GM21619 (cell line): ENCODE results near the gene HECW1.
"Not testable (repeated sequence)": the region's sequence is repeated elsewhere in the genome, so short reads cannot be mapped to it uniquely, and the experiment has no call there.

Experiments
- ATAC-seq: cut with Tn5 transposase; IDR thresholded peaks from one replicate; pipeline ENCODE4 v1.9.1; 2021; ENCODE audit not compliant: unreplicated experiment

Gene HECW1

DNA sequence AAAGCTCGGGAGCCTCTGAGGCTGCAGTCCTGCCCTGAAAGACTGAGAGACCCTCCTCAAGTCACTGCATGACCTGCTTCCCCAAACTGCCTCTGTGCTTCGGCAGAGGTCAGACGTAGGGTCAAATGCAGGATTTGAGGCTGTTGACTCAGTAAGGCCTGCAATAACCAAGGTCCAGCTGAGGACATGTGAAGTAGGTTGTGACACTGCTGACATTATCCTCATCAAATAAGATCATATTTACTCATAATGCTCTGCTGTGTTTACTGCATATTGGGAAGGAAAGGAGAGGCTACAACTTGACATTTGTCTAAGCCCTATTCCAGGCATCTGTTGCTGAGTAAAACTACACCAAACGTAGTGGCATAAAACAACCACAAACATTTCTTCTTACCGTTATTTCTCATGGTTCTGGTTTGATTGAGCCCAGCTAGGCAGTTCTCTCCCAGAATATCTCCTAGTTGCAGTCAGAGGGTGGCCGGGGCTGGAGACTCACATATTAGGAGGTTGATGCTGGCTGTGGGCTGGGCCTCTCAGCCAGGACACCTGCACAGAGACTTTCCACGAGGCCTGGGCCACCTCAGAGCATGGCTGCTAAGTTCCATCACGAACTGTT is 348.4 kb downstream of the HECW1 start:
- ATAC-seq: no peak

GRCh38 chr7:43461349-43462024 is 349.0 kb downstream of the HECW1 start:
- no peak for ATAC-seq

DNA sequence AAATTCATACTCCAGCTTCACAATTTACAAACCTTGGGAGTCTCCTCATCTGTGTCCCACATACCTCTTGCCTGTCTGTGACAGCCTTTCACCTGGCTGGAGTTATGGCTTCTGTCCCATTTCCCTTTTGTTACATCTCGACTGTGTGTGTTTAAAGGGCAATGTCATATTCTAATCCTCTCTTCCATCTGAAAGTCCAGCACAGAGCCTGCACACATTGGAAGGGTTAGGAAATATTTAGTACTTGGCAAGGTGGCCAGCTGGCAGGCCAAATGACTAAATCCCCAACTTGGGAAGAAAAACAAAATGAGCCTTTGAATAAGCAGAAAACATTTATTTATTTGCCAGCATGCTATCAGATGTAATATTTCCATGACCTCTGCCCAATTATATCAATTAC is 350.4 kb downstream of the HECW1 start:
- ATAC-seq: no peak

DNA sequence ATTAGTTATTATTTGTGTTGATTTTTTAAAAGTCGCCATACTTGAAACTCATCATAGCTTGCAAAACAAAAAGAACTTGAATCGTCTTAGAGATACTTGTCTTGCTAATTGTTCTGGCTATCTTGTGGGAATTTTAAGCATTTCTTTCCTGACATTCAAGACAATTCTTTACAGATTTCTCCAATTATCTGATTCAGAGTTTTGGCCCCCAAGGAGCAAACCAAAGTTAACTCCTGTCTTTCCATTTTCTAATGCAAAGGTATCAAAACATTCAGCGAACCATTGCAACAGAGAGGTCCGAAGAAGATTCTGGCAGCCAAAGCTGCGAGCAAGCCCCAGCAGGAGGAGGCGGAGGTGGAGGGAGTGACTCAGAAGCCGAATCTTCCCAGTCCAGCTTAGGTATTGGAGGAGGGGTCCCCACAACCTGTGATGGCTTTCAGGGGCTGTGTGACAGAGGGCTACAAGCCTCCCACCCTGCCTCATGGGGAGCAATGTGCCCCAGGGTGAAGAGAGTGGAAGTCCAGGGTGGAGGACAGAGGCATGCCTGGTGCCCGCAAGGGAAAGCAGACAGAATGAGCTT is 351.0 kb downstream of the HECW1 start:
- no peak for ATAC-seq

DNA sequence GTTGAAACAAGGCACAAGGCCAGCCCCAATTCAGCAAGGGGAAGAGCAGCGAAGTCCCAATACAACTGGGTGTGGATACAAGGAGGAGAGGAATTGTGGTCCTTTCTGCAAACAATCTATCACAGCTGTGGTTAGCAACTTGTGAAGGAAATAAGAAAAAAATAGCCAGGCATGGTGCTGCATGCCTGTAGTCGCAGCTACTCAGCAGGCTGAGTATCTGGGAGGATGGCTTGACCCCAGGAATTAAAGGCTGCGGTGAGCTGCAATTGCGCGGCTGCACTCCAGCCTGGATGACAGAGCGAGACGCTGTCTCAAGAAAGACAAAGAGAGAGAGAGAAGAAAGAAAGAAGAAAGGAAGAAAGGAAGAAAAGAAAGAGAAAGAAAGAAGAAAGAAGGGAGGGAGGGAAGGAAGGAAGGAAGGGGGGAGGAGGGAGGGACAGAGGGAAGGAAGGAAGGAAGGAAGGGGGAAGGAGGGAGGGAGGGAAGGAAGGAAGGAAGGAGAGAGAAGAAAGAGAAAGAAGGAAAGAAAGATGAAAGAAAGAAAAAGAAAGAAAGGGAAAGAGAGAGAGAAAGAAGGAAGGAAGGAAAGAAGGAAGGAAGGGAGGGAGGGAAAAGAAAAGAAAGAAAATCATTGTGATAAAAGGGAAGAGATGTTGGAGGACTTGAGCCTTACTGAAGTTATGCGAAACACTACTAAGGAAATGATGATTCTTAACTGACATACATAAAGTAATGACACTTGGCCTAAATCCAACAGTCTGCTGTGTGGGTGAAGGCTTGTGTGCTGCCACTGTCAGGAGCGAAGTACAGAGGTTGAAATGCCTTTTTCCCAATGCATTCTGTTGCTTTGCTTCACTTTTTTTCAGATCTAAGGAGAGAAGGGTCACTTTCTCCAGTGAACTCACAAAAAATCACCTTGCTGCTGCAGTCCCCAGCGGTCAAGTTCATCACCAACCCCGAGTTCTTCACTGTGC is 353.4 kb downstream of the HECW1 start:
- no peak for ATAC-seq

DNA sequence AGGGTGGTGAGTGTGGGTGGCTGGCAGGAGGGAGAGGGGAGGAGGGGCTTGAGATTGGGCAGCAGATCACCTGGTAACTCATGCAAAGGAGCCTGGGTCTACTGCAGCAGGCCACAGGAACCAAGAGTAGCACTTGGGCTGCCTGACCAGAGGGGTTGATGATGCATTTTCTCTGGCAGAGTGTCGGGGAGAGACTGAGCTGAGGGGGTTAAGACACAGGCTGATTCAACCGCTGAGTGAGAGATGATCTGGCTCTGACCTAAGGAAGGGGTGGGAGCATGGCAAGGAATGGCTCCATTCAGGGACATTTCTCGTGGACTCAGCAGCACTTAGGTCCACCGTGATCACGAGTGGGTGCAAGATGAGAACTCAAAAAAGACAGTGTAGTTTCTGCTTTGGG is 355.0 kb downstream of the HECW1 start:
- ATAC-seq: no peak

GRCh38 chr7:43467846-43468245 is 355.4 kb downstream of the HECW1 start:
- ATAC-seq: no peak

- ATAC-seq: no peak
Observed at GRCh38 chr7:43469051-43469450, 356.6 kb downstream of the HECW1 start.

GRCh38 chr7:43470110-43470509 is 357.7 kb downstream of the HECW1 start:
- no peak for ATAC-seq

DNA sequence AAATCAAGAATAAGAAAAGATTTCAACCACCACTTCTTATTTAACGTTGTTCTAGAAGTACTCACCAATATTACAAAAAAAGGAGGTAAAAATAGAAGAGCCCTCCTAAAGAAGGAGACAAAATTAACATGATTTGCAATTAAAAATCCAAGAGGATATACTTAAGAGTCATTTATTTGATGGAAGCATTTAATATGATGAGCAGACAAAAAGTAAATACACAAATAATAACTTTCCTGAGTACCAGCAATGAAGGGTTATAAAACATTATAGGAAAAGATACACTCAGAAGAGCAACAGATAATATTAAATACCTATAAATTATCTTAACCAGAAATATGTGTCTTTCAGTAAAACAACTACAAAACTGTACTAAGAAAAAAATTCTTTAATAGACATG is 363.5 kb downstream of the HECW1 start:
- ATAC-seq: no peak

DNA sequence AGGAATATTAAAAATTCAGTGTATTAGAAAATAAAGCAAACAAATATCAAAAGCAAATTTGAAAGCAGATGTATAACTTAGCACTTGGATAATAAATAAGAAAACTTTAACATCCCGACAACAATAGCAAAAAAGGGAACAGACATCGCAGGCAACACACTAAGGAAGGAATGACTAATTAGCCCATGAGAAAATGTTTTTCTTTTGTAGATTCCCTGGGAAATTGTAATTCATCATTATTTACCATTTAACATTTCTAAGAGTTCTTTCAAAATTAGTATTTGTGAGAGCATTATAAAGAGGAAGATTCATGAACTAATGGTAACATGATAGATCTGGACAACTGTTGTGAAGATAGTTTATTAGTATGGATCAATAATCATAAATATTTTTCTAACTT is 364.4 kb downstream of the HECW1 start:
- no peak for ATAC-seq

DNA sequence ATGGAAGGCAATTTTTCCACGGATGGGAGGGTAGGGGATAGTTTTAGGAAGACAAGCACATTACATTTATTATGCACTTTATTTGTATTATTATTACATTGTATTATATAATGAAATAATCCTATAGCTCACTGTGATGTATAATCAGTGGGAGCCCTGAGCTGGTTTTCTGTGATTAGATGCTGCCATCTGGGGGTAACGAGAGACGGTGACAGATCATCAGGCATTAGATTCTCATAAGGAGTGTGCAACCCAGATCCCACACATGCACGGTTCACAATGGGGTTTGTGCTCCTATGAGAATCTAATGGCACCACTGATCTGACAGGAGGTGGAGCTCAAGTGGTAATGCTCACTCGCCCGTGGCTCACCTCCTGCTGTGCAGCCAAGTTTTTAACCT is 366.6 kb downstream of the HECW1 start:
- ATAC-seq: no peak

GRCh38 chr7:43479543-43479942 is 367.1 kb downstream of the HECW1 start:
- ATAC-seq: no peak

DNA sequence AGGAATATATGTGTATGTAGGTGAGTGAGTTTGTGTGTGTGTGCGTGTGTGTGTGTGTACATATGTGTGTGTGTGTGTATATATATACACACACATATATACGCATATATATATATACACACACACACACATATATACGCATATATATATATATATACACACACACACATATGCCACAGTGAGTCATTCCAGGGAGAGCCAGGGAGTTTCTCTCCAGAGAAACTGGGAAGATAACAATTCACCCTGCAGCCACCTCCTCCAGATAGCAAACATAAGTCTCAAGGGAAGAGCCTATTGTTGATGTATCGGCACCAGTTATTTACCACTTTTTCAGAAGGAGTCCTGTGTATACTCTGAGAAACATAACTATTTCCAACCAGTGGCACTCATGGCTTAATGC is 368.1 kb downstream of the HECW1 start:
- no peak for ATAC-seq

DNA sequence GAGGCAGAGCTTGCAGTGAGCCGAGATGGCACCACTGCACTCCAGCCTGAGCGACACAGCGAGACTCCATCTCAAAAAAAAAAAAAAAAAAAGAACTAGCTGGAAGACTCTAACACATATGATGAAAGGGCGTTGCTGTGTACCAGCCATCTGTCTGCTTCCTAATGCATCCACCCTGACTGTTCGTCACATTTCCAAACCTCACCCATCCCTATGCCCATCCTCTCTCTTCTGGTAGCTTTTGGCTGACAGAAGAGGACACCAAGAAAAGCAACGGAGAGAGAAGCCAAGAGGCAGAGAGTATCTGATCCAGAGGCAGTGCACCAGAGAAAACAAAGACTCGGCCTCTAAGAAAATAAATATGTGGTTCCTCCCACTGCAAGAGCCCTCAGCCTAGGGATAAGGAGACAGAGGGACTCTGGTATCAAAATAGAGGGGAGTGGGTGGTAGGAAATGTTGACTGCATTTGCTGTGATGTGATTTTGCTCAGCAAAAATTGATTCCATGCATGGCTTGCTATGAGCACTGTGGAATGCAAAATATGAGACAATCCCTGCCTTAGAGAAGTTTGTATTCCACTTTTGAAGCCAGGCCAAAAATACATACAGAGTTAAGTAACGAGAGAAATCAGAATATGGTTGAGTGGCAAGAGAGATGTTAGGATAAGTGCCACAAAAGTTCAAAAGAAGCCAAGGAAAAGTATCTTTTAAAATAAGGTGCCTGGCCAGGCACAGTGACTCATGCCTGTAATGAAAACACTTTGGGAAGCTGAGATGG is 369.6 kb downstream of the HECW1 start:
- no peak for ATAC-seq

DNA sequence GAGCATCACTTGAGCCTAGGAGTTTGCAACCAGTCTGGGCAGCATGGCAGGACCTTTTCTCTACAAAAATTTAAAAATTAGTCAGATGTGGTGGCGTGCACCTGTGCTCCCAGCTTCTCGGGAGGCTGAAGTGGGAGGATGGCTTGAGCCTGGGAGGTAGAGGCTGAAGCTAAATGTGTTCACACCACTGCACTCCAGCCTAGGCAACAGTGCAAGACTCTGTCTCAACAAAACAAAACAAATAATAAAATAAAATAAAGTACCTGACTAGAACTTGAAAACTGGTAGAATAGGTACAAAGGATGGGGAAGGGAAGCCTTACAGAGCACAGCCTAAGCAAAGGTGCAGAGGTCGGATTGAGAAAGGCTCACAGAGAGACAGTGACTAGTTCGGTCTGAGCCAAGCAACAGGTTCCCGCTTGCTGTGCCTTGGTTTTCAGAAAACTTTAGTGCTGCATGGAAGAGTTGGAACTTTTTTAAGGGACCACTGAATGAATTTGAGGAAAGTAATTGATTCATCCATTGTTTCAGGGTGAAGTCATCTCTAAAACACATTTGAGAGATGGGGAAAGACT is 370.3 kb downstream of the HECW1 start:
- no peak for ATAC-seq

GRCh38 chr7:43484678-43485395 is 372.4 kb downstream of the HECW1 start:
- ATAC-seq: no peak

DNA sequence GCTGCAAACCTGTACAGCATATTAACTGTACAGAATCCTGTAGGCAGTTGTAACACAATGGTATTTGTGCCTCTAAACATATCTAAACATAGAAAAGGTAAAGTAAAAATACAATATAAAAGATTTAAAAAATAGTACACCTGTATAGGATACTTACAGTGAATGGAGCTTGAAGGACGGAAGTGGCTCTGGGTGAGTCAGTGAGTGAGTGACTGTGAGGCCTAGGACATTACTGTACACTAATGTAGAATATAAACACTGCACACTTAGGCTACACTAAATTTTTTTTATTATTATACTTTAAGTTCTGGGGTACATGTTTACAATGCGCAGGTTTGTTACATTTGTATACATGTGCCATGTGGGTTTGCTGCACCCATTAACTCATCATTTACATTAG is 373.1 kb downstream of the HECW1 start:
- ATAC-seq: no peak

- not testable (repeated sequence) for ATAC-seq
Observed at GRCh38 chr7:43486008-43486407, 373.6 kb downstream of the HECW1 start.

- ATAC-seq: no peak
Observed at GRCh38 chr7:43486634-43487033, 374.2 kb downstream of the HECW1 start.
